WTC11 (cell line): ENCODE results near the gene XPNPEP1.

Experiments
- ATF2 ChIP-seq: sonication (generic); formaldehyde crosslinking; IDR thresholded peaks from 2 replicates; pipeline ENCODE4 v1.8.1; 2022; ENCODE audit warnings: low read depth, missing genetic modification reagents, borderline replicate concordance
- CTCF ChIP-seq: fragments of 200-600 bp; IDR thresholded peaks from 2 replicates; pipeline ENCODE4 v1.8.0; 2022; ENCODE audit warnings: antibody characterized with exemption
- E2F4 ChIP-seq: sonication (generic); formaldehyde crosslinking; IDR thresholded peaks from 2 replicates; pipeline ENCODE4 v1.8.1; 2022; ENCODE audit warnings: low read depth, mild to moderate bottlenecking, moderate library complexity, missing genetic modification reagents, borderline replicate concordance
- ELF4 ChIP-seq: sonication (generic); formaldehyde crosslinking; IDR thresholded peaks from 2 replicates; pipeline ENCODE4 v1.8.1; 2022; ENCODE audit warnings: low read depth, mild to moderate bottlenecking, moderate library complexity, missing genetic modification reagents
- ETV6 ChIP-seq: sonication (generic); formaldehyde crosslinking; IDR thresholded peaks from 2 replicates; pipeline ENCODE4 v1.8.1; 2022; ENCODE audit warnings: mild to moderate bottlenecking, missing genetic modification reagents
- FOXP4 ChIP-seq: sonication (generic); formaldehyde crosslinking; IDR thresholded peaks from 2 replicates; pipeline ENCODE4 v1.8.0; 2022; ENCODE audit warnings: mild to moderate bottlenecking, missing genetic modification reagents
- HMGXB4 ChIP-seq: sonication (generic); formaldehyde crosslinking; IDR thresholded peaks from 2 replicates; pipeline ENCODE4 v1.8.1; 2023; ENCODE audit warnings: mild to moderate bottlenecking, moderate library complexity, missing genetic modification reagents
- NR3C1 ChIP-seq: sonication (generic); formaldehyde crosslinking; conservative IDR thresholded peaks from 2 replicates; pipeline ENCODE4 v1.8.1; 2023; ENCODE audit warnings: low read depth, mild to moderate bottlenecking, missing genetic modification reagents
- SP1 ChIP-seq: sonication (generic); formaldehyde crosslinking; conservative IDR thresholded peaks from 2 replicates; pipeline ENCODE4 v1.8.1; 2022; ENCODE audit warnings: missing genetic modification reagents
- ZNF232 ChIP-seq: sonication (generic); formaldehyde crosslinking; IDR thresholded peaks from 2 replicates; pipeline ENCODE4 v1.8.0; 2022; ENCODE audit warnings: mild to moderate bottlenecking, missing genetic modification reagents

- TF ChIP-seq ELF4 (no peak), CTCF (no peak), E2F4 (CRISPR knock-in tag) (no peak), FOXP4 (CRISPR knock-in tag) (no peak), SP1 (no peak), ETV6 (CRISPR knock-in tag) (no peak), ZNF232 (CRISPR knock-in tag) (no peak), HMGXB4 (CRISPR knock-in tag) (no peak), ATF2 (no peak), NR3C1 (CRISPR knock-in tag) (no peak)
Measured at GRCh38 chr10:109969760-109970346, 46.5 kb upstream of the XPNPEP1 start.
